ENCODE measurements around the gene WIF1. TPM values are rescaled to one million over a fixed set of nuclear protein-coding genes. Genes with fewer than 3 reads are reported as not detected.

The WIF1 gene, protein sequence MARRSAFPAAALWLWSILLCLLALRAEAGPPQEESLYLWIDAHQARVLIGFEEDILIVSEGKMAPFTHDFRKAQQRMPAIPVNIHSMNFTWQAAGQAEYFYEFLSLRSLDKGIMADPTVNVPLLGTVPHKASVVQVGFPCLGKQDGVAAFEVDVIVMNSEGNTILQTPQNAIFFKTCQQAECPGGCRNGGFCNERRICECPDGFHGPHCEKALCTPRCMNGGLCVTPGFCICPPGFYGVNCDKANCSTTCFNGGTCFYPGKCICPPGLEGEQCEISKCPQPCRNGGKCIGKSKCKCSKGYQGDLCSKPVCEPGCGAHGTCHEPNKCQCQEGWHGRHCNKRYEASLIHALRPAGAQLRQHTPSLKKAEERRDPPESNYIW
- under 0.01 TPM in 1 of 2 replicates, not detected in the other for total RNA-seq

DNA sequence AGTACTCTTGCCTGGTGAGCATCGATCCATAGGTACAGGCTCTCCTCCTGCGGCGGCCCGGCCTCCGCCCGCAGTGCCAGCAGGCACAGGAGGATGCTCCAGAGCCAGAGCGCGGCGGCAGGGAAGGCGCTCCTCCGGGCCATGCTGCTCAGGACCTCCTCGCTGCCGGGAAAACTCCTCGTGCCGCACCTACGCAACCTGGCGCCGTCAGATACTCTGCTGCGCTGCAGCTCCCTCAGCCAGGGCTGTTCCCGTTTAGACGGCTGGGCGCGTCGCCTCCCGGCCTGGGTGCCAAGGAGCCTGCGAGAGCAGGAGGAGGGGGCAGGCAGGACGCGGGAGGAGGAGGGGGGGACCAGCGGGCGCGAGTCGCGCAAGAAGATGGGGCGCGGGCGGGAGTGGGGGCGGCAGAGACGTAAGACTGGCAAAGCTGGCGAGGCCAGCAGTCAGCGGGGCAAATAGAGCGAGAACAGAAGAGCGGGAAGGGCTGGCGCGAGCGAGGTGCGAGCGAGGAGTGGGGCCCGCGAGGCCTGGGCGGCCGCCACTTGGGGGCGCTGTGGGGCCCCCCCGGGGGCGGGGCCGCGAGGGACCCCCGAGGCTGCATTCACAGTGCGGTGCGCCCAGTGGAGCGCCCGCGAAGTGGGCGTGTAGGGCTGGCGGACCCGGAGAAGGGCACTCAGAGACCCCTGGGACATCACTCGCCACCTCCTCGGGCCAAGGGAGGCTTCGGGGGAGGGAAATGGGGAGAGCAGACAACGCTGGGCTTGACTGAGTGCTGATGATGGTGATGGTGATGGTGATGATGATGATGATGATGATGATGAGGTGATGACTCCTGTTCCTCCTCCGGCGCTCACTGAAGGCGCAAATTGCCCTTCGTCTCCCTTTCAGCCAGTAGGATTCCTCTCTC lies at the start of gene WIF1:
Gene WIF1, minus strand, starts transcription at position 257 of the 907 bp plus-strand sequence. Its CDS starts 114 bp downstream, at position 143.
- TF ChIP-seq, protein P1, sequence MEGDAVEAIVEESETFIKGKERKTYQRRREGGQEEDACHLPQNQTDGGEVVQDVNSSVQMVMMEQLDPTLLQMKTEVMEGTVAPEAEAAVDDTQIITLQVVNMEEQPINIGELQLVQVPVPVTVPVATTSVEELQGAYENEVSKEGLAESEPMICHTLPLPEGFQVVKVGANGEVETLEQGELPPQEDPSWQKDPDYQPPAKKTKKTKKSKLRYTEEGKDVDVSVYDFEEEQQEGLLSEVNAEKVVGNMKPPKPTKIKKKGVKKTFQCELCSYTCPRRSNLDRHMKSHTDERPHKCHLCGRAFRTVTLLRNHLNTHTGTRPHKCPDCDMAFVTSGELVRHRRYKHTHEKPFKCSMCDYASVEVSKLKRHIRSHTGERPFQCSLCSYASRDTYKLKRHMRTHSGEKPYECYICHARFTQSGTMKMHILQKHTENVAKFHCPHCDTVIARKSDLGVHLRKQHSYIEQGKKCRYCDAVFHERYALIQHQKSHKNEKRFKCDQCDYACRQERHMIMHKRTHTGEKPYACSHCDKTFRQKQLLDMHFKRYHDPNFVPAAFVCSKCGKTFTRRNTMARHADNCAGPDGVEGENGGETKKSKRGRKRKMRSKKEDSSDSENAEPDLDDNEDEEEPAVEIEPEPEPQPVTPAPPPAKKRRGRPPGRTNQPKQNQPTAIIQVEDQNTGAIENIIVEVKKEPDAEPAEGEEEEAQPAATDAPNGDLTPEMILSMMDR (IDR thresholded peaks at IDR 0.05; ENCODE audit: extremely low read depth, low read depth, low read length), result peak; percentile 29
- H3K36me3 ChIP-seq (ENCODE audit: insufficient read depth, low read length), result no peaks in the 10 kb centered on the region
- H4K20me1 ChIP-seq (ENCODE audit: insufficient read depth, low read length), result no peaks in the 10 kb centered on the region
- H3K4me3 ChIP-seq (ENCODE audit: insufficient read depth, low read length), result peak within 1 kb of the TSS; percentile 57
- peaks cover 77% of the 10 kb centered on the region for H3K27me3 ChIP-seq (ENCODE audit: insufficient read depth, low read length)
- H3K79me2 ChIP-seq (ENCODE audit: insufficient read depth, low read length), result no peaks in the 10 kb centered on the region
- DNase-seq (ENCODE audit: insufficient read length, low spot score, missing footprints), result peak; percentile 35
- peak within 1 kb of the TSS; percentile 46 for H2AFZ ChIP-seq (ENCODE audit: low read length)
- peaks cover 6% of the 10 kb centered on the region for H3K4me1 ChIP-seq (ENCODE audit: insufficient read depth, low read length)
- H3K27ac ChIP-seq (ENCODE audit: low read depth, low read length), result no peak within 1 kb of the TSS
- no peaks in the 10 kb centered on the region for H3K9me3 ChIP-seq (ENCODE audit: low read depth, low read length)
- peak within 1 kb of the TSS; percentile 54 for H3K4me2 ChIP-seq (ENCODE audit: insufficient read depth, low read length)

DNA sequence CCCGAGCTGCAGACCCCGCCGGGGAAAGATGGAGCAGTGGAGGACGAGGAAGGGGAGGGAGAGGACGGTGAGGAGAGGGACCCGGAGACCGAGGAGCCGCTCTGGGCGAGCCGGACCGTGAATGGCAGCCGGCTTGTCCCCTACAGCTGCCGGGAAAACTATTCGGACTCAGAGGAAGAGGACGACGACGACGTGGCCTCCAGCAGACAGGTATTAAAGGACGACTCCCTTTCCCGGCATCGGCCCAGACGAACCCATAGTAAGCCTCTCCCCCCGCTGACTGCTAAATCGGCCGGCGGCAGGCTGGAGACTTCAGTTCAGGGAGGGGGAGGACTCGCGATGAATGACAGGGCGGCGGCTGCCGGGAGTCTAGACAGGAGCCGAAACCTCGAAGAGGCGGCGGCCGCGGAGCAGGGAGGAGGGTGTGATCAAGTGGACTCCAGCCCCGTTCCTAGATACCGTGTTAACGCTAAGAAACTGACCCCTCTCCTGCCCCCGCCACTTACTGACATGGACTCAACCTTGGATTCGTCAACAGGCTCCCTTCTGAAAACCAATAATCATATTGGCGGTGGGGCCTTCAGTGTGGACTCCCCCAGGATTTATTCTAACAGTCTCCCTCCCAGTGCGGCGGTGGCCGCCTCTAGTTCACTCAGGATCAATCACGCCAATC lies 49.2 kb upstream of the WIF1 start:
- Histone ChIP-seq H3K4me1 (ENCODE audit: insufficient read depth, low read length) (peaks cover 29% of the 10 kb centered on the region), H3K4me2 (ENCODE audit: insufficient read depth, low read length) (peak overlapping the region; percentile 100), H2AFZ (ENCODE audit: low read length) (peak overlapping the region; percentile 100), H4K20me1 (ENCODE audit: insufficient read depth, low read length) (peaks cover 32% of the 10 kb centered on the region), H3K27ac (ENCODE audit: low read depth, low read length) (peak overlapping the region; percentile 89), H3K27me3 (ENCODE audit: insufficient read depth, low read length) (no peaks in the 10 kb centered on the region), H3K4me3 (ENCODE audit: insufficient read depth, low read length) (peak overlapping the region; percentile 97), H3K79me2 (ENCODE audit: insufficient read depth, low read length) (peaks cover 62% of the 10 kb centered on the region), H3K9me3 (ENCODE audit: low read depth, low read length) (no peaks in the 10 kb centered on the region), H3K36me3 (ENCODE audit: insufficient read depth, low read length) (no peaks in the 10 kb centered on the region)
- peak; percentile 94 for DNase-seq (ENCODE audit: insufficient read length, low spot score, missing footprints)
- TF ChIP-seq, protein P1 (IDR thresholded peaks at IDR 0.05; ENCODE audit: extremely low read depth, low read depth, low read length), result no peak

DNA sequence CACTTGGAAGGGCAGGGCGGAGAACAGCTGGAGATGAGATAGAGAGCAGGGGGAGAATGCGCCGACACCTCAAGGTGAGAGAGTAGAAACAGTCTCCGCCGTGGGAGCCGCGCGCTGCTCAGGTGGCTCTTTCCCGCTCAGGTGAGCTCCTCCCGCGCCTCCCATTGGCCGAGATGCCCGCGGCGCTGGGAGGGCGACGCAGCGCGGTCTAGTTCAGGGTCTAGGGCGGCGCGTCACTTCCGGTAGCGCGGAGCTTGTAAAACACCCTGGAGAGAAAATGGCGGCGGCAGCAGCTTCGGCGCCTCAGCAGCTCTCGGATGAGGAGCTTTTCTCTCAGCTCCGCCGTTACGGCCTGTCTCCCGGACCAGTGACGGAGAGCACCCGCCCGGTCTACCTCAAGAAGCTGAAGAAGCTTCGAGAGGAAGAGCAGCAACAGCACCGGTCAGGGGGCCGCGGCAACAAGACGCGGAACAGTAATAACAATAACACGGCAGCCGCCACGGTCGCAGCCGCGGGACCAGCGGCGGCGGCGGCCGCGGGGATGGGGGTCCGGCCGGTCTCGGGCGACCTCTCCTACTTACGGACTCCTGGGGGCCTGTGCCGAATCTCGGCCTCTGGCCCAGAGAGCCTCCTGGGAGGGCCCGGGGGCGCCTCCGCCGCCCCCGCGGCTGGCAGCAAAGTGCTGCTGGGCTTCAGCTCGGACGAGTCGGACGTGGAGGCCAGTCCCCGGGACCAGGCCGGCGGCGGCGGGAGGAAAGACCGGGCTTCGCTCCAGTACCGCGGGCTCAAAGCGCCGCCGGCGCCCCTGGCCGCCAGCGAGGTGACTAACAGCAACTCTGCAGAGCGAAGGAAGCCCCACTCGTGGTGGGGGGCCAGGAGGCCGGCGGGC lies 48.5 kb upstream of the WIF1 start, which contains the start of gene LEMD3:
Gene LEMD3, plus strand, starts transcription at position 264 of the 889 bp plus-strand sequence. Its CDS starts 14 bp downstream, at position 278.
- peaks cover 29% of the 10 kb centered on the region for H3K4me1 ChIP-seq (ENCODE audit: insufficient read depth, low read length)
- no peaks in the 10 kb centered on the region for H3K36me3 ChIP-seq (ENCODE audit: insufficient read depth, low read length)
- peak; percentile 98 for DNase-seq (ENCODE audit: insufficient read length, low spot score, missing footprints)
- H3K79me2 ChIP-seq (ENCODE audit: insufficient read depth, low read length), result peaks cover 55% of the 10 kb centered on the region
- H4K20me1 ChIP-seq (ENCODE audit: insufficient read depth, low read length), result peaks cover 32% of the 10 kb centered on the region
- no peaks in the 10 kb centered on the region for H3K27me3 ChIP-seq (ENCODE audit: insufficient read depth, low read length)
- peak within 1 kb of the TSS; percentile 100 for H2AFZ ChIP-seq (ENCODE audit: low read length)
- H3K27ac ChIP-seq (ENCODE audit: low read depth, low read length), result peak within 1 kb of the TSS; percentile 89
- H3K4me3 ChIP-seq (ENCODE audit: insufficient read depth, low read length), result peak within 1 kb of the TSS; percentile 97
- TF ChIP-seq, protein P1 (IDR thresholded peaks at IDR 0.05; ENCODE audit: extremely low read depth, low read depth, low read length), result no peak
- H3K4me2 ChIP-seq (ENCODE audit: insufficient read depth, low read length), result peak within 1 kb of the TSS; percentile 100
- H3K9me3 ChIP-seq (ENCODE audit: low read depth, low read length), result no peaks in the 10 kb centered on the region
